CD14-positive monocyte (primary cell): Measurements from ENCODE around the gene C2orf80. TPM values are rescaled to one million over a fixed set of nuclear protein-coding genes. Genes with fewer than 3 reads are reported as not detected.

Experiments used
- DNase-seq, 3 donors: peaks; one replicate each; pipeline ENCODE4 v3.0.0-alpha.2; 2011 to 2022
- H2AFZ ChIP-seq: 2 replicates; pipeline ENCODE4 v1.6.0; 2012; ENCODE audit warnings: mild to moderate bottlenecking, low read depth, low read length, inconsistent platforms; ENCODE audit not compliant: insufficient read depth, poor library complexity, severe bottlenecking
- H3K27ac ChIP-seq, 2 donors: 1 replicate in 1 of 2; 2 replicates in 1 of 2; pipeline ENCODE4 v1.5.1; 2012 to 2013; ENCODE audit warnings: low read length in 2 of 2, control low read depth in 1 of 2, inconsistent platforms in 1 of 2, low read depth in 1 of 2, mild to moderate bottlenecking in 1 of 2
- H3K27me3 ChIP-seq, 2 donors: one replicate each; pipeline versions ENCODE4 v1.6.0 to v1.6.1; 2011 to 2013; ENCODE audit warnings: low read length in 2 of 2; ENCODE audit not compliant: control insufficient read depth in 2 of 2, insufficient read depth in 2 of 2
- H3K36me3 ChIP-seq, 2 donors: replicated peaks in 1 of 2; 1 replicate in 1 of 2; 2 replicates in 1 of 2; pipeline versions ENCODE4 v1.5.1 to v1.6.1; 2012 to 2013; ENCODE audit warnings: low read length in 2 of 2, control low read depth in 1 of 2, inconsistent platforms in 1 of 2, mild to moderate bottlenecking in 1 of 2; ENCODE audit not compliant: insufficient read depth in 2 of 2, control insufficient read depth in 1 of 2
- H3K4me1 ChIP-seq, 2 donors: 1 replicate in 1 of 2; 2 replicates in 1 of 2; pipeline versions ENCODE4 v1.5.1 to v1.6.1; 2012 to 2013; ENCODE audit warnings: low read length in 2 of 2, control low read depth in 1 of 2, inconsistent platforms in 1 of 2, mild to moderate bottlenecking in 1 of 2, moderate library complexity in 1 of 2; ENCODE audit not compliant: insufficient read depth in 2 of 2, control insufficient read depth in 1 of 2
- H3K4me2 ChIP-seq: replicated peaks from 2 replicates; pipeline ENCODE3; 2012; ENCODE audit warnings: low read length, moderate library complexity, mild to moderate bottlenecking; ENCODE audit not compliant: poor library complexity, severe bottlenecking; ENCODE audit errors: extremely low read depth
- H3K4me3 ChIP-seq, 3 experiments: fragments of 200-600 bp in 1 of 3; sonication (generic) in 1 of 3; replicated peaks in 1 of 3; 1 replicate in 2 of 3; 2 replicates in 1 of 3; pipeline ENCODE4 v1.5.1; 2011 to 2013; ENCODE audit warnings: low read length in 3 of 3, mild to moderate bottlenecking in 3 of 3, control low read depth in 2 of 3, low read depth in 2 of 3, inconsistent platforms in 1 of 3, moderate library complexity in 1 of 3
- H3K79me2 ChIP-seq: 2 replicates; pipeline ENCODE4 v1.6.0; 2012; ENCODE audit warnings: mild to moderate bottlenecking, control low read depth, inconsistent platforms, low read length, moderate library complexity; ENCODE audit not compliant: insufficient read depth
- H3K9ac ChIP-seq: 2 replicates; pipeline ENCODE4 v1.6.0; 2017; ENCODE audit warnings: low read length, mild to moderate bottlenecking; ENCODE audit not compliant: insufficient read depth, poor library complexity, severe bottlenecking
- H3K9me3 ChIP-seq, 2 donors: replicated peaks in 1 of 2; 1 replicate in 1 of 2; 2 replicates in 1 of 2; pipeline versions ENCODE4 v1.5.1 to v1.6.1; 2012 to 2013; ENCODE audit warnings: low read length in 2 of 2, control low read depth in 1 of 2; ENCODE audit not compliant: control insufficient read depth in 1 of 2, insufficient read depth in 1 of 2
- H4K20me1 ChIP-seq: 2 replicates; pipeline ENCODE4 v1.6.0; 2012; ENCODE audit warnings: mild to moderate bottlenecking, low read length, control low read depth, moderate library complexity; ENCODE audit not compliant: insufficient read depth
- H3K27ac Mint-ChIP-seq, 7 donors: one replicate each; pipeline ENCODE4 v1.8.0; 2020; ENCODE audit warnings: mild to moderate bottlenecking in 7 of 7, mixed read lengths in 7 of 7, moderate library complexity in 6 of 7, inconsistent platforms in 2 of 7
- H3K27me3 Mint-ChIP-seq, 3 donors: one replicate each; pipeline ENCODE4 v1.8.0; 2021 to 2022; ENCODE audit warnings: low read depth in 3 of 3, mild to moderate bottlenecking in 3 of 3, mixed read lengths in 3 of 3, moderate library complexity in 3 of 3, inconsistent platforms in 1 of 3
- H3K36me3 Mint-ChIP-seq, 2 donors: one replicate each; pipeline ENCODE4 v1.8.0; 2020; ENCODE audit warnings: mixed read lengths in 2 of 2, inconsistent platforms in 1 of 2, mild to moderate bottlenecking in 1 of 2
- H3K4me1 Mint-ChIP-seq: one replicate; pipeline ENCODE4 v1.8.0; 2020; ENCODE audit warnings: mild to moderate bottlenecking, mixed read lengths
- H3K4me3 Mint-ChIP-seq, 2 donors: one replicate each; pipeline ENCODE4 v1.8.0; 2020; ENCODE audit warnings: mild to moderate bottlenecking in 2 of 2, mixed read lengths in 2 of 2, moderate library complexity in 1 of 2
- H3K9me3 Mint-ChIP-seq, 7 donors: one replicate each; pipeline ENCODE4 v1.8.0; 2020 to 2022; ENCODE audit warnings: mixed read lengths in 7 of 7, mild to moderate bottlenecking in 6 of 7, moderate library complexity in 6 of 7, inconsistent platforms in 2 of 7
- CTCF ChIP-seq: fragments of 200-600 bp; IDR thresholded peaks from one replicate; pipeline ENCODE4 v1.8.0; 2022; ENCODE audit warnings: antibody characterized with exemption, mild to moderate bottlenecking
- WGBS: methylation state at CpG from one replicate; pipeline ENCODE4 v1.1.5; 2013; ENCODE audit warnings: missing lambda C conversion rate; ENCODE audit not compliant: insufficient coverage; 5-methylcytosine and 5-hydroxymethylcytosine counted together
- intact Hi-C, 2 donors: fragments of 100-400 bp; cut with micrococcal nuclease; formaldehyde crosslinking; loops; one replicate each; pipeline versions ENCODE4 v1.15.0 to v1.15.1; 2023
- polyA plus RNA-seq, 3 donors: library from polyadenylated mRNA; depleted of rRNA in 1 of 3; unstranded in 2 of 3; stranded (reverse) in 1 of 3; fragments of 300-500 nt in 2 of 3; fragments of >200 nt in 1 of 3; fragmentation: Illumina TruSeq in 2 of 3; gene quantifications; 1 replicate in 2 of 3; 2 replicates in 1 of 3; pipeline ENCODE4 v1.2.3, GENCODE V29; 2012 to 2021

C2orf80 gene
- polyA plus RNA-seq, 3 donors, result not detected

DNA sequence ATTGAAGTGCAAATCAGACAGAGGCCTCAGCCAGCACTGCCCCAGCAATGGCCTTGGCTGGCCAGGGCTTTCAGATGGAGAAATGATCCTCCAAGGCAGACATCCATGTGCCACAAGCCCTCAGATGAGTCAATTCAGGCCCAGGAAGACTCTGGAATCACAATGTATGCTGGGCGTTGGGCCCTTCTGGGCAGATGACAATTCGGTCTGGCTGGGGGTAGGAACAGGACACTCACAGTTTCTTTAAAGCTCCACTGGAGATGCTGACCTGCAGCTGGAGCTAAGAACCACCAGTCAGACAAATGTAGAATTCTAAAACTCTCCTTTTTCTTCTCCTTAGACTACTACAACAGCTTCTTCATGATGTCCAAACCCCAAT is 53.1 kb downstream of the C2orf80 start:
- no peak for TF ChIP-seq CTCF
- no peak overlapping the region for H3K27ac Mint-ChIP-seq

DNA sequence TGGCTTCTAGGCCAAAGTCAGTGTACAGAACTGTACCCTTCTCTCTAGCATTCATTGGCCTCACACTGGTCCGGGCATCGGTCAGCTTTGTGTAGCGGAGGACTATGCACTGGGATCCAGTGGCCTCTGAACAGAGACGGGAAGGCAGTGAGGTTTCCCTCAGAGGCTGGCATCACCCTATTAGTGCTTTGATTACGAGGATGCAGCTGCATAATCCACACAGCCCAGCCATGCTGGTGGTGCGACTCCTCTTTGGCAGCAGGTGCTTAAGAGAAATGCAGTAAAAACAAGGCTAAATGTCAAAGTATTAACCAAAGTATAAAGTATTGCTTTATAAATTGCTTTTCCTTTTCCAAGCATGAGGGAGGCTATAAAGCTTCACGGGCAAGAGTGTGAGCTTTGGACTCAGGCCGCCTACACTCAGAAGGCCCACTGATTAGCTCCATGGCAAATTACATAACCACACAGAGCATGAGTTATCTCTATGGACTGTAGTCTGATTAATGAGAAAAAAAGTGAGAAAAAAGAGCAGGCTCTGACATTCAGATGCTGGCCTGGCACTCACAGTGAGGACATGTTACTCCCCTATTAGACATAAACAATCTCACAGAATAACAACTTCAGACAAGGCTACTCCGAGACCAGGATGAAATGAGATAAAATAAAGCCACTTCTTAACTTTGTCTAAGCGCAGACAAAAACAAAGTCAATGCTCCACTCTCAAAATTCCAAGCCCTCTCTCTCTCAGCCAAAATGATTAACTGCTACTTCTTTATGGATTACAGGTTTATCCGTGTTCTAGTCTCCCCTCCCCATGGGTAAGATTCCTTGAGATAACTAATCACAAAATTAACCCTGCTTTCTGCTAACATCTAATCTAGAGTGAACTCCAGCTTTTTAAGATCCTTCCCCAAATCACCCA is 53.8 kb downstream of the C2orf80 start:
- H3K9me3 Mint-ChIP-seq, result peaks cover 4 to 32% (median 19%) of the 10 kb centered on the region in 7 donors
- no peak for TF ChIP-seq CTCF
- no peaks in the 10 kb centered on the region for H3K36me3 Mint-ChIP-seq
- no peaks in the 10 kb centered on the region for H4K20me1 ChIP-seq
- intact Hi-C loops, result no loop called here
- DNase-seq, result no peak
- H3K9me3 ChIP-seq, result peaks cover 0 to 21% of the 10 kb centered on the region in 2 donors
- no peak overlapping the region for H2AFZ ChIP-seq
- H3K36me3 ChIP-seq, result no peaks in the 10 kb centered on the region
- no peak overlapping the region for H3K4me3 Mint-ChIP-seq
- H3K27ac Mint-ChIP-seq, result no peak overlapping the region
- H3K4me1 Mint-ChIP-seq, result peaks cover 7% of the 10 kb centered on the region
- H3K27ac ChIP-seq, result no peak overlapping the region
- peaks cover 0 to 3% (median 0%) of the 10 kb centered on the region in 3 donors for H3K27me3 Mint-ChIP-seq
- H3K4me1 ChIP-seq, result peaks cover 5 to 6% of the 10 kb centered on the region in 2 donors
- no peaks in the 10 kb centered on the region for H3K79me2 ChIP-seq
- H3K27me3 ChIP-seq, result no peaks in the 10 kb centered on the region
- no peak overlapping the region for H3K4me2 ChIP-seq
- WGBS, result 90% methylated on average over 6 of the region's 11 CpGs
- H3K9ac ChIP-seq, result no peak overlapping the region
- no peak overlapping the region for H3K4me3 ChIP-seq

More for the DNA sequence above, 53.1 kb downstream of the C2orf80 start:
- Histone ChIP-seq H3K9ac (no peak overlapping the region), H3K4me1 (peaks cover 5 to 6% of the 10 kb centered on the region in 2 donors), H3K9me3 (peaks cover 0 to 21% of the 10 kb centered on the region in 2 donors), H4K20me1 (no peaks in the 10 kb centered on the region), H2AFZ (no peak overlapping the region), H3K36me3 (no peaks in the 10 kb centered on the region), H3K27me3 (no peaks in the 10 kb centered on the region), H3K79me2 (no peaks in the 10 kb centered on the region), H3K4me3 (no peak overlapping the region), H3K4me2 (no peak overlapping the region), H3K27ac (no peak overlapping the region)
- Mint-ChIP-seq H3K27me3 (peaks cover 0 to 3% (median 0%) of the 10 kb centered on the region in 3 donors), H3K9me3 (peaks cover 4 to 32% (median 19%) of the 10 kb centered on the region in 7 donors), H3K36me3 (no peaks in the 10 kb centered on the region), H3K4me1 (peaks cover 7% of the 10 kb centered on the region), H3K4me3 (no peak overlapping the region)
- intact Hi-C loops, result no loop called here
- 93% methylated on average over 2 of the region's 2 CpGs for WGBS
- DNase-seq, result no peak
